Measurements from ENCODE around the gene CHST3.

Gene CHST3

DNA sequence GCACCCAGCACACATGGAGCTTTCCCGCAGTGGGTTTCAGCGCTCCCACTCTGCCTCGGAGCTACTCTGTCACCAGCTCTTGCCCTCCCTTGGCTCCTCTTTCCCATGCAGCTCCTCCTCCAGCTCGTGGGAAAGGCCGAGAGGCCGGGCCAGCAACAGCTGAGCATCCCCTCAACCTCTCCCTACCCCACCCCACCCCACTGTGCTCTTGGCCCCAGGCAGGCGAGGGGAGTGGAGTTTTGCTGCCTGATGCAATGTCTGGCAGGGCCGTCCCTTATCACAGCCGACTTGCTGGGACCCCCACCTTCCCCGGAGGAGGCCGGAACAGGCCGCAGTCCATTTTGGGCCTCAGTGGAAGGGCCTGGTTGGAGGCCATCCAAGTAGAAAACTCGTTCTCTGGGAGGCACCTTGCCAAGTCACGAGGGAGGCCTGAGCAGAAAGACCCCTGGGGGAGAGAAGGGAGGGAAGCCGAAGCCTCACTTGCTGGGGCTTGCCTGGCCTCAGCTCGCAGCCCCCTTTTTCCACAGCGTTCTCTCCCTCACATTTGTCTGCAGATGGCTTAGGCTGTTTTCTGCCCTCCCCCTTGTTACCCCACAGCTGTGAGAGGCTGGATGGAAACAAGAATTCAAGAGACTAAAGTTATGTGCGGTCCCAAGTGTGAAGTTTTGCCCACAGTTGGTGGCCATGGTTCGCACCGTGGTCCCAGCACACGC, 35.3 kb downstream of the CHST3 start:
- TF ChIP-seq, protein P1, sequence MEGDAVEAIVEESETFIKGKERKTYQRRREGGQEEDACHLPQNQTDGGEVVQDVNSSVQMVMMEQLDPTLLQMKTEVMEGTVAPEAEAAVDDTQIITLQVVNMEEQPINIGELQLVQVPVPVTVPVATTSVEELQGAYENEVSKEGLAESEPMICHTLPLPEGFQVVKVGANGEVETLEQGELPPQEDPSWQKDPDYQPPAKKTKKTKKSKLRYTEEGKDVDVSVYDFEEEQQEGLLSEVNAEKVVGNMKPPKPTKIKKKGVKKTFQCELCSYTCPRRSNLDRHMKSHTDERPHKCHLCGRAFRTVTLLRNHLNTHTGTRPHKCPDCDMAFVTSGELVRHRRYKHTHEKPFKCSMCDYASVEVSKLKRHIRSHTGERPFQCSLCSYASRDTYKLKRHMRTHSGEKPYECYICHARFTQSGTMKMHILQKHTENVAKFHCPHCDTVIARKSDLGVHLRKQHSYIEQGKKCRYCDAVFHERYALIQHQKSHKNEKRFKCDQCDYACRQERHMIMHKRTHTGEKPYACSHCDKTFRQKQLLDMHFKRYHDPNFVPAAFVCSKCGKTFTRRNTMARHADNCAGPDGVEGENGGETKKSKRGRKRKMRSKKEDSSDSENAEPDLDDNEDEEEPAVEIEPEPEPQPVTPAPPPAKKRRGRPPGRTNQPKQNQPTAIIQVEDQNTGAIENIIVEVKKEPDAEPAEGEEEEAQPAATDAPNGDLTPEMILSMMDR (IDR thresholded peaks at IDR 0.05), result no peak
- Histone ChIP-seq H3K27me3 (no peaks in the 10 kb centered on the region), H3K4me3 (ENCODE audit: low read depth in 1 of 2, low read length in 1 of 2) (no peak overlapping the region), H3K9me3 (no peaks in the 10 kb centered on the region), H3K4me1 (ENCODE audit: control insufficient read depth in 1 of 2, insufficient read depth in 1 of 2, low read depth in 1 of 2, low read length in 1 of 2) (no peaks in the 10 kb centered on the region), H3K36me3 (no peaks in the 10 kb centered on the region), H3K27ac (no peak overlapping the region)

DNA sequence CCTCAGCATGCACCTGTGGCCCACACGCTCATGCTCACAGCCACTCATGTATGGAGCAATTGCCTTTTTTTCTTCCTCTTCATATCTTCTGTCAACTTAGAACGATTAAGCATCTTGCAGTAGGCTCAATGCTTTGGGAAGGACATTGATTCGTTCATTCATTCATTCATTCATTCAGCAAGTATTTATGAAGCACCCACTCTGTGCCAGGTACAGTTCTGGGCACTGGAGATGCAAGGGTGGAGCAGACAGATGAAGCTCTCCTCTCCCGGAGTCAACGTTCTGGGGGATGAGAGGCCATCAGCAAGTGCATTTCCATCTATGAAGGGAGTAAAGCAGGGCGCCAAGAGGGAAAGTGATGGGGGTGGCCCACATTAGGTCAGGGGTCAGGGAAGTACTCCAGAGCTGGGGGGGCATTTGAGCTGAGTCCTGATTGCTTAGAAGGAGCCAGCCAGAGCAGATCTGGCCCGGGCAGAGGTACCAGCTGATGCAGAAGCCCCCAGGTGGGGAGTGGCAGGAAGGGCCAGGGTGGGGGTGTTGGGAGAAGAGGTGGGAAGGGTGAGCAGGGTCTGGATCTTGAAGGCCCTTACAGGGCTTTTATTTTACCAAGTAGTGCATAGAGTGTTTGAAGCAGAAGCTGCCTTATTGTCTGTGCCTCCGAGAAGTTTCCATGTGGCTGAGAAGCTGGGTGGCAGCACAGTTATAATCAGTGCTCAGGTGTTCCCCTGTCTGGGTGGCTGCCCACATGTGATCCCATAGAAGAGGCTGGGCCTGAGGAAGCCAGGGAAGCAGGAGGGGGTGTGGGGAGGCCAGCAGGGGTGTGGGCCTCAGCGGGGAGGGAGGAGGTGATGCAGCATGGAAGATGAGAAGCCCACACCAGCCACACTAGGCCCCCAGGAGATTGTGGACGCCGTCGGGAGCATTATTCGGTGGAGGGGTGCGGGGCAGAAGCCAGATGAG, 36.2 kb downstream of the CHST3 start:
- no peaks in the 10 kb centered on the region for H3K4me1 ChIP-seq (ENCODE audit: control insufficient read depth in 1 of 2, insufficient read depth in 1 of 2, low read depth in 1 of 2, low read length in 1 of 2)
- H3K4me3 ChIP-seq (ENCODE audit: low read depth in 1 of 2, low read length in 1 of 2), result no peak overlapping the region
- no peaks in the 10 kb centered on the region for H3K36me3 ChIP-seq
- H3K27me3 ChIP-seq, result no peaks in the 10 kb centered on the region
- TF ChIP-seq, protein P1 (IDR thresholded peaks at IDR 0.05), result no peak
- H3K27ac ChIP-seq, result no peak overlapping the region
- no peaks in the 10 kb centered on the region for H3K9me3 ChIP-seq

DNA sequence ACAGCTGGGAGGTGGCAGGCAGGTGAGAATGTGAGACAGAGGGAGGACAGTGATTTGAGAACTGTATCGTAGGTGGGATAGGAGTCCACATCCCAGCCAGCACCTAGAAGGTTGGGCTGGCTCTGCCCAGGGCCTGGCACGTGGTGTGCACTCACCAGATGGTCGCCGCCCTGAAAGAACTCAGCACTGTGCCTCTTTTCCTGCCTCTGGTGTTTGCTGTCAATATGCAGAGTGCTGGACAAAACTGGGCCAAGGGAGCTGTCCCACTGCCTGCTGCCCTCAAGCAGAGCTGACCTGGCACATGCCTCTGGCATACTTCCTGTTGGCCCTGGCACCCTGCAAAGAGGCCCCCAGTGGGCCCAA, 36.8 kb downstream of the CHST3 start:
- Histone ChIP-seq H3K4me3 (ENCODE audit: low read depth in 1 of 2, low read length in 1 of 2) (no peak overlapping the region), H3K36me3 (no peaks in the 10 kb centered on the region), H3K27ac (no peak overlapping the region), H3K4me1 (ENCODE audit: control insufficient read depth in 1 of 2, insufficient read depth in 1 of 2, low read depth in 1 of 2, low read length in 1 of 2) (no peaks in the 10 kb centered on the region), H3K27me3 (no peaks in the 10 kb centered on the region), H3K9me3 (no peaks in the 10 kb centered on the region)
- TF ChIP-seq, protein P1 (IDR thresholded peaks at IDR 0.05), result no peak

GRCh38 chr10:72002354-72003295, 38.4 kb downstream of the CHST3 start:
- H3K9me3 ChIP-seq, result no peaks in the 10 kb centered on the region
- H3K4me3 ChIP-seq (ENCODE audit: low read depth in 1 of 2, low read length in 1 of 2), result no peak overlapping the region
- no peaks in the 10 kb centered on the region for H3K36me3 ChIP-seq
- no peaks in the 10 kb centered on the region for H3K27me3 ChIP-seq
- no peak overlapping the region for H3K27ac ChIP-seq
- TF ChIP-seq, protein P1 (IDR thresholded peaks at IDR 0.05), result no peak
- no peaks in the 10 kb centered on the region for H3K4me1 ChIP-seq (ENCODE audit: control insufficient read depth in 1 of 2, insufficient read depth in 1 of 2, low read depth in 1 of 2, low read length in 1 of 2)

GRCh38 chr10:72006026-72006425, 41.8 kb downstream of the CHST3 start:
- H3K27ac ChIP-seq, result no peak overlapping the region
- no peak overlapping the region for H3K4me3 ChIP-seq (ENCODE audit: low read depth in 1 of 2, low read length in 1 of 2)
- no peaks in the 10 kb centered on the region for H3K36me3 ChIP-seq
- H3K9me3 ChIP-seq, result no peaks in the 10 kb centered on the region
- no peaks in the 10 kb centered on the region for H3K27me3 ChIP-seq
- H3K4me1 ChIP-seq (ENCODE audit: control insufficient read depth in 1 of 2, insufficient read depth in 1 of 2, low read depth in 1 of 2, low read length in 1 of 2), result no peaks in the 10 kb centered on the region
- TF ChIP-seq, protein P1 (IDR thresholded peaks at IDR 0.05), result no peak

Data from neutrophil (primary cell).